ENCODE results near the gene CLCN3.
A peak's percentile ranks its signal among the peaks of the same experiment; 100 is the strongest.
"Not testable (repeated sequence)": the region's sequence is repeated elsewhere in the genome, so short reads cannot be mapped to it uniquely, and the experiment has no call there.

Gene CLCN3

GRCh38 chr4:169707958-169708643 lies 87.7 kb downstream of the CLCN3 start:
- no peak for DNase-seq (ENCODE audit: low read depth)

- DNase-seq (ENCODE audit: low read depth), result no peak
These were observed 95.4 kb downstream of the CLCN3 start for GRCh38 chr4:169715826-169716225.

GRCh38 chr4:169716677-169717076 lies 96.3 kb downstream of the CLCN3 start:
- DNase-seq (ENCODE audit: low read depth), result no peak

GRCh38 chr4:169720529-169720928 lies 100.2 kb downstream of the CLCN3 start:
- DNase-seq (ENCODE audit: low read depth), result no peak

- no peak for DNase-seq (ENCODE audit: low read depth)
These were observed 103.0 kb downstream of the CLCN3 start for GRCh38 chr4:169723207-169723965.

GRCh38 chr4:169724260-169724659 lies 103.9 kb downstream of the CLCN3 start:
- DNase-seq (ENCODE audit: low read depth), result no peak

GRCh38 chr4:169727616-169728015 lies 107.2 kb downstream of the CLCN3 start:
- DNase-seq (ENCODE audit: low read depth), result no peak

- DNase-seq (ENCODE audit: low read depth), result no peak
These were observed 110.2 kb downstream of the CLCN3 start for GRCh38 chr4:169730564-169730963.

- DNase-seq (ENCODE audit: low read depth), result not testable (repeated sequence)
These were observed 118.2 kb downstream of the CLCN3 start for GRCh38 chr4:169738604-169739003.

GRCh38 chr4:169741569-169741968 lies 121.2 kb downstream of the CLCN3 start:
- no peak for DNase-seq (ENCODE audit: low read depth)

GRCh38 chr4:169744601-169745000 lies 124.2 kb downstream of the CLCN3 start:
- DNase-seq (ENCODE audit: low read depth), result no peak

GRCh38 chr4:169745291-169745690 lies 124.9 kb downstream of the CLCN3 start:
- DNase-seq (ENCODE audit: low read depth), result no peak

- DNase-seq (ENCODE audit: low read depth), result no peak
These were observed 136.7 kb downstream of the CLCN3 start for GRCh38 chr4:169756971-169757574.

GRCh38 chr4:169757575-169758184 lies 137.3 kb downstream of the CLCN3 start, which contains the start of gene HPF1:
TSS of gene HPF1 (minus strand) at chr4:169757944. CDS start at chr4:169757877, 67 bp downstream.
- peak; percentile 90 for DNase-seq (ENCODE audit: low read depth)

- no peak for DNase-seq (ENCODE audit: low read depth)
These were observed 138.1 kb downstream of the CLCN3 start for GRCh38 chr4:169758401-169758962.

- DNase-seq (ENCODE audit: low read depth), result no peak
These were observed 141.5 kb downstream of the CLCN3 start for GRCh38 chr4:169761846-169762245.

GRCh38 chr4:169765835-169766234 lies 145.5 kb downstream of the CLCN3 start:
- DNase-seq (ENCODE audit: low read depth), result no peak

GRCh38 chr4:169766741-169767140 lies 146.4 kb downstream of the CLCN3 start:
- no peak for DNase-seq (ENCODE audit: low read depth)

GRCh38 chr4:169768385-169768784 lies 148.0 kb downstream of the CLCN3 start:
- no peak for DNase-seq (ENCODE audit: low read depth)

- no peak for DNase-seq (ENCODE audit: low read depth)
These were observed 150.0 kb downstream of the CLCN3 start for GRCh38 chr4:169770416-169770815.

GRCh38 chr4:169771556-169772080 lies 151.2 kb downstream of the CLCN3 start:
- DNase-seq (ENCODE audit: low read depth), result not testable (repeated sequence)
